Measurements from ENCODE around the gene RORB.

DNA sequence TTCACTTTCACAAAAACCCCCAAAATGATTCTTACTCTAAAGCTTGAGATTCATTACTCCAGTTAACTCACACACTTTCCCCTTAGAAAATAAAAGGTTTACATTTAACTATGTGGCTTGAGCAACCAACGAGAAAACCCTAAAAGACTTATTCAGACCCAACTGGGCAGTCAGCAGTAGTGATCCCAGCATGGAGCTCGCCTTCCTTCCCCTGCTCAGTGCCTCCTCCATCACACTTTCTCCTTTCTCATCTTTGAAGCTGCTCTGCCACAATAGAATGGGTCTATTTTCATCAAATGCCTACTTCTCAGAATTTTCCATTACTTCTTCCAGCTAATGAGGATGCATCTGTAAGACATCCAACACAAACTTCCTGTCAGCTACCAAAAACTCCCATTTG lies 29.1 kb downstream of the RORB start:
- TF ChIP-seq, protein P1, sequence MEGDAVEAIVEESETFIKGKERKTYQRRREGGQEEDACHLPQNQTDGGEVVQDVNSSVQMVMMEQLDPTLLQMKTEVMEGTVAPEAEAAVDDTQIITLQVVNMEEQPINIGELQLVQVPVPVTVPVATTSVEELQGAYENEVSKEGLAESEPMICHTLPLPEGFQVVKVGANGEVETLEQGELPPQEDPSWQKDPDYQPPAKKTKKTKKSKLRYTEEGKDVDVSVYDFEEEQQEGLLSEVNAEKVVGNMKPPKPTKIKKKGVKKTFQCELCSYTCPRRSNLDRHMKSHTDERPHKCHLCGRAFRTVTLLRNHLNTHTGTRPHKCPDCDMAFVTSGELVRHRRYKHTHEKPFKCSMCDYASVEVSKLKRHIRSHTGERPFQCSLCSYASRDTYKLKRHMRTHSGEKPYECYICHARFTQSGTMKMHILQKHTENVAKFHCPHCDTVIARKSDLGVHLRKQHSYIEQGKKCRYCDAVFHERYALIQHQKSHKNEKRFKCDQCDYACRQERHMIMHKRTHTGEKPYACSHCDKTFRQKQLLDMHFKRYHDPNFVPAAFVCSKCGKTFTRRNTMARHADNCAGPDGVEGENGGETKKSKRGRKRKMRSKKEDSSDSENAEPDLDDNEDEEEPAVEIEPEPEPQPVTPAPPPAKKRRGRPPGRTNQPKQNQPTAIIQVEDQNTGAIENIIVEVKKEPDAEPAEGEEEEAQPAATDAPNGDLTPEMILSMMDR (IDR thresholded peaks at IDR 0.05) = no peak
- TF ChIP-seq EP300 (IDR thresholded peaks at IDR 0.05) (no peak), POLR2AphosphoS5 (IDR thresholded peaks at IDR 0.05) (no peak)

All from gastroesophageal sphincter (tissue), 3 donors.